ENCODE results near the gene CHN2.

The CHN2 gene

GRCh38 chr7:29276199-29276598 is 81.6 kb downstream of the CHN2 start:
- H3K4me3 ChIP-seq (ENCODE audit: low read length) = no peak overlapping the region
- no peak for TF ChIP-seq CTCF (conservative IDR thresholded peaks at IDR 0.05; ENCODE audit: low read depth, low read length)
- no peak for DNase-seq (ENCODE audit: low read depth)

GRCh38 chr7:29276806-29277205 is 82.2 kb downstream of the CHN2 start:
- no peak for TF ChIP-seq CTCF (conservative IDR thresholded peaks at IDR 0.05; ENCODE audit: low read depth, low read length)
- no peak for DNase-seq (ENCODE audit: low read depth)
- no peak overlapping the region for H3K4me3 ChIP-seq (ENCODE audit: low read length)

GRCh38 chr7:29277436-29278215 is 83.1 kb downstream of the CHN2 start:
- no peak for DNase-seq (ENCODE audit: low read depth)
- H3K4me3 ChIP-seq (ENCODE audit: low read length) = no peak overlapping the region
- no peak for TF ChIP-seq CTCF (conservative IDR thresholded peaks at IDR 0.05; ENCODE audit: low read depth, low read length)

GRCh38 chr7:29278337-29279069 is 83.9 kb downstream of the CHN2 start:
- no peak for DNase-seq (ENCODE audit: low read depth)
- no peak for TF ChIP-seq CTCF (conservative IDR thresholded peaks at IDR 0.05; ENCODE audit: low read depth, low read length)
- H3K4me3 ChIP-seq (ENCODE audit: low read length) = no peak overlapping the region

GRCh38 chr7:29281782-29282541 is 87.4 kb downstream of the CHN2 start:
- H3K4me3 ChIP-seq (ENCODE audit: low read length) = no peak overlapping the region
- DNase-seq (ENCODE audit: low read depth) = no peak
- TF ChIP-seq CTCF (conservative IDR thresholded peaks at IDR 0.05; ENCODE audit: low read depth, low read length) = no peak

GRCh38 chr7:29282819-29283414 is 88.3 kb downstream of the CHN2 start:
- no peak for TF ChIP-seq CTCF (conservative IDR thresholded peaks at IDR 0.05; ENCODE audit: low read depth, low read length)
- no peak for DNase-seq (ENCODE audit: low read depth)
- H3K4me3 ChIP-seq (ENCODE audit: low read length) = no peak overlapping the region
